GM13977 (cell line): Measurements from ENCODE around the gene MGLL.

Source experiments
- DNase-seq: peaks from one replicate; pipeline ENCODE4 v3.0.0; 2012; ENCODE audit warnings: low spot score
- CTCF ChIP-seq: IDR thresholded peaks from 2 replicates; pipeline ENCODE4 v1.5.1; 2012; ENCODE audit warnings: mild to moderate bottlenecking, control low read depth; ENCODE audit not compliant: insufficient read depth; ENCODE audit errors: extremely low read depth, missing control alignments
- in situ Hi-C: fragments of 300-500 bp; cut with MboI; formaldehyde crosslinking; loops from one replicate; pipeline ENCODE4 v1.12.0; 2022; ENCODE audit warnings: low sequenced_read_pairs, low pct_unique_long_range_greater_than_20kb, mixed read lengths, inconsistent platforms; ENCODE audit not compliant: unreplicated experiment

The MGLL gene

GRCh38 chr3:127859730-127860129 lies 37.4 kb upstream of the MGLL start:
- in situ Hi-C loops: no loop called here
- no peak for TF ChIP-seq CTCF
- DNase-seq: no peak

GRCh38 chr3:127858937-127859336 lies 36.6 kb upstream of the MGLL start:
- no peak for DNase-seq
- TF ChIP-seq CTCF: no peak
- in situ Hi-C loops: no loop called here

GRCh38 chr3:127858521-127858920 lies 36.2 kb upstream of the MGLL start:
- no peak for DNase-seq
- TF ChIP-seq CTCF: no peak
- in situ Hi-C loops: no loop called here

- peak; percentile 50 for TF ChIP-seq CTCF
- in situ Hi-C loops: no loop called here
- peak; percentile 52 for DNase-seq
These were observed 35.0 kb upstream of the MGLL start for GRCh38 chr3:127857333-127857732.

GRCh38 chr3:127856801-127857200 lies 34.5 kb upstream of the MGLL start:
- no peak for TF ChIP-seq CTCF
- in situ Hi-C loops: no loop called here
- no peak for DNase-seq

GRCh38 chr3:127855246-127855645 lies 32.9 kb upstream of the MGLL start:
- in situ Hi-C loops: no loop called here

More at GRCh38 chr3:127855246-127855645, 32.9 kb upstream of the MGLL start:
- no peak for DNase-seq
- TF ChIP-seq CTCF: no peak
